LNCAP (cell line): Measurements from ENCODE around the gene GARIN5A.
A peak's percentile ranks its signal among the peaks of the same experiment; 100 is the strongest.

Experiments used
- CTCF ChIP-seq: fragments of 450-650 bp; IDR thresholded peaks from 2 replicates; pipeline ENCODE4 v1.5.1; 2017; ENCODE audit warnings: mild to moderate bottlenecking

The GARIN5A gene

DNA sequence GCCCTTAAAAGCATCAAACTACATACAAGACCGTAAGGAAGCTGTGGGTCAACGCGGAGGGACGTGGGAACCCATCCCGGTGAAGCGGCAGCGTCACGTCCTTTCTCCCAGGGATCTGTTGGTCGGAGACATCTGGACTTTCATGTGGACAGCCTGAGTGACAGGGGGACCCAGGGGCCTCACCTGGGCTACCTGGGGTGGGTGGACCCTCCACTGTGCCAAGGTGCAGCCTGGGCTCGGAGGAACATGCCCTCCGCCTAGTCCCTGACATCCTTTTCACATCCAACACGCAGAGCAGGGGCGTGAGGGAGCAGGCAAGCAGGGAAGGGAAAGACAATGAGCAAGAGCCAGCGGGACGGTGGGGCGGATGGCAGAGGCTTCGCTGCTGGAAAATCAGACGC lies 13.8 kb upstream of the GARIN5A start:
- no peak for TF ChIP-seq CTCF

GRCh38 chr19:50489461-50490011 lies 12.9 kb upstream of the GARIN5A start:
- TF ChIP-seq CTCF = no peak

- TF ChIP-seq CTCF = no peak
Observed at GRCh38 chr19:50488389-50489194, 11.9 kb upstream of the GARIN5A start.

DNA sequence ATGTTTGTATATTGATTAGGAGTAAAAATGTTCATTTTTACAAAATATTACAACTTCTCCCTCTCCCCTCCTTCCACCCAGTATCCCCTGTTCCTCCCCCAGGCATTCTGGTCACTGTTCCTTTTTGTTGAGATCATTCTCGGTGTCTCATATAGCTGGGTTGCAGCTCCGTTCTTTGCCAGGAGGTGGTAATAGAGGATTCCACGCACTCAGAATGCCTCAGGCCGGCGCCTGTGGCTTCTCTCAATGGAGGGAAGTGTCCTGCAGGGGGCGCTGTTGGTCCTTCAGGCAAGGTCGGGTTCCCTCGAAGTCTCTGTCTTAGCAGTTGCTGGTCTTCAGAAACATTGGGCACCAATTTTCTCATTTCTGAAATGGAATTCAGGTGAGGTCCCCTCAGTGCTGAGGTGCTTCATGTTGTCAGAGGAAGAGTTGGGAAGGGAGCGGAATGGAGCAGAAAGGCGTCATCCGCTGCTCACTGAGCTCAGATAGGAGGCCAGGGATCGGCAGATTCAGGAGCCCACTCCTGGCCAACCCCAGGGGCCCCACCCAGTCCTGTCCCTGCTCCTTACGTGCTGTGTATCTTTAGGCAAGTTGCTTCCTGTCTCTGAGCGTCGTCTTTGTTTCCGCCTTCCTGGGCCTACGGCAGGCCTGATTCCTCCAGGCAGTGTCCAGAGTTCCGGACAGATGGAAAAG lies 10.3 kb upstream of the GARIN5A start:
- peak; percentile 60 for TF ChIP-seq CTCF

DNA sequence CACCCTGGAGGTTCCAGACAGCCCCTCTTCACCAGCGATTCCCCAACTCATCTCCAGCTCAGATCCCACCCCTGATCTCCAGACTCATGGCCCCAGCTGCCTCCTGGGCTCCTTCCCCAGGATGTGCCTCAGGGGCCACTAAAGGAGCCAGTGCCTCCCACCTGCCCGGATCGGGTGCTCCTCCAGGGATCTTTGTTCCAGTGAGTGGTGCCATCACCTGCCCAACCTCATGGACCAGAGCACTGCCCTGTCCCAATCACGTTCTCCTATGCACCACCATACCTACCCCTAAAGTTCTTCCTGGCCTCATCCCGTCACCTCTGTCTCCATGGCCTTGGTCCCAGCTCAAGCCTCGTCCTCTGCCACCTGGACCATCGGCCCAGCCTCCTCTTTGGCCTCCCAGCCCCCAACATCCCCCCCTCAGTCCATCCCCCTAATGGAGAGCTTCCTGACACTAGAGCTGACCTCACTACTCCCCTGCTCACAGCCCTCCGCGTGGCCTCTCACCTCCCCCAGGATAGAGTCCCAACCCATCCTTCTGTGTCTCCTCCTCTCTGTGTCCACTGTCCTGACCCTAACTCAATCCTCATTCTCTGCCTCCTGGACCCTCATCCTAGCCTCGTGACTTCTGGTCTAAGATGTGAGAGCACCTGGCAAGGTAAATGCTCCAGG lies 8.8 kb upstream of the GARIN5A start:
- TF ChIP-seq CTCF = no peak

GRCh38 chr19:50482916-50483315 lies 6.3 kb upstream of the GARIN5A start:
- TF ChIP-seq CTCF = no peak

- no peak for TF ChIP-seq CTCF
Observed at GRCh38 chr19:50482271-50482855, 5.7 kb upstream of the GARIN5A start.
